Measurements from ENCODE around the gene RNU4-1. TPM values are rescaled to one million over a fixed set of nuclear protein-coding genes. Genes with fewer than 3 reads are reported as not detected.

The RNU4-1 gene
- total RNA-seq, 1 experiment from 2014 or later = 2,323 TPM

- no peak for TF ChIP-seq RAD21 (IDR thresholded peaks at IDR 0.05; ENCODE audit: low read depth)
- 0 out of 2 replicates have a peak, but pooled peaks have one; percentile 8 for TF ChIP-seq ZFX (IDR thresholded peaks at IDR 0.05)
- TF ChIP-seq CBX3 (IDR thresholded peaks at IDR 0.05; ENCODE audit: low read depth) = no peak
- TSS peak; percentile 95 for BruUV-seq (replicated peaks)
- Histone ChIP-seq H2AFZ (ENCODE audit: low read depth, low read length, poor library complexity, severe bottlenecking) (no peak overlapping the region), H3K9me3 (ENCODE audit: control insufficient read depth in 1 of 2, insufficient read depth in 1 of 2, low read depth in 1 of 2, low read length in 2 of 2) (no peaks in the 10 kb centered on the region), H3K4me2 (ENCODE audit: low read length) (peak overlapping the region; percentile 87), H4K20me1 (ENCODE audit: insufficient read depth) (no peaks in the 10 kb centered on the region), H3K4me3 (replicated peaks in 1 of 2; ENCODE audit: low read depth in 1 of 2, low read length in 2 of 2) (peak overlapping the region; percentile 65 to 70), H3K27me3 (ENCODE audit: insufficient read depth, low read length) (no peaks in the 10 kb centered on the region), H3K36me3 (ENCODE audit: control insufficient read depth in 1 of 2, insufficient read depth in 2 of 2, low read length in 2 of 2) (no peaks in the 10 kb centered on the region), H3K79me2 (ENCODE audit: insufficient read depth, low read length) (no peaks in the 10 kb centered on the region), H3K27ac (ENCODE audit: low read depth, low read length) (peak overlapping the region; percentile 55), H3K4me1 (ENCODE audit: control insufficient read depth in 1 of 2, insufficient read depth in 2 of 2, low read length in 2 of 2) (peaks cover 2 to 15% of the 10 kb centered on the region in 2 experiments; a peak in 1 of 4 replicates), H3K9me2 (ENCODE audit: insufficient read depth) (no peaks in the 10 kb centered on the region), H3K9ac (ENCODE audit: low read length) (peak overlapping the region; percentile 65)
- RAD21 ChIA-PET (ENCODE audit: low non-redundant PET in 1 of 2, low total read pairs in 2 of 2, uncharacterized antibody in 2 of 2, unreplicated experiment in 2 of 2) = no interaction called here
- POLR2A ChIA-PET = interaction anchor here (1.7 to 2.0 kb wide), 2 partner anchors 24 to 26 kb away, joined by 10 to 12 read pairs; partner anchors contain the start of genes RNU4-1 and RNU4-2
- CTCF ChIA-PET = interaction anchor here (0.7 to 1.2 kb wide), 2 partner anchors 15 to 332 kb away, joined by 3 to 6 read pairs; partner anchors contain the start of gene SIRT4
- no peak for ATAC-seq
- no peak for DNase-seq (ENCODE audit: low read depth, low spot score)
- intact Hi-C loops (cut with micrococcal nuclease) = no loop called here
These were observed 23.8 kb upstream of the RNU4-1 start for GRCh38 chr12:120316798-120317223.

DNA sequence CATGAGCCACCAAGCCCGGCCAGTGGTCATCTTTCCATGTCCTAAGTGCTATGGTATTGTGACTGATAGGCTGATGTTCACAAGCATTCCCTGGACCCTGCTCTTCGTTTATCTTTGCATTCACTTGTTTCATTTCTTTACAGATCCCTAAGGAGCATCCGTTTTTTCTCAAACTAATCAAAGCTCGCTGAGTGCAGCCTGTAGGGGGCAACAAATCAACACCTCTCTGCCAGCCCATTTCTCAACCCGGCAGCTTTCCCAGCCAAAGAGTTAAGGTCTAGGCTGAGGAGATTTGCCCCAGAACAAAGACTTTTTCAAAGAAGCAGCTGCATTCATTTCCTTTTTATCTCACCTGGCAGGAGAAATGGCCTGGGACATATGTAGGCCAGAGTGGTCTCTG lies 21.2 kb upstream of the RNU4-1 start:
- CTCF ChIA-PET = interaction anchor here (0.6 to 3.4 kb wide), 5 partner anchors 9 to 267 kb away, joined by 3 to 21 read pairs (median 4); partner anchors contain the start of genes POP5 and SIRT4
- no peak overlapping the region for H3K4me3 ChIP-seq (replicated peaks in 1 of 2; ENCODE audit: low read depth in 1 of 2, low read length in 2 of 2)
- ATAC-seq (peak; percentile 41), DNase-seq (ENCODE audit: low read depth, low spot score) (no peak)
- no peak overlapping the region for H3K9ac ChIP-seq (ENCODE audit: low read length)
- TF ChIP-seq, protein P1, sequence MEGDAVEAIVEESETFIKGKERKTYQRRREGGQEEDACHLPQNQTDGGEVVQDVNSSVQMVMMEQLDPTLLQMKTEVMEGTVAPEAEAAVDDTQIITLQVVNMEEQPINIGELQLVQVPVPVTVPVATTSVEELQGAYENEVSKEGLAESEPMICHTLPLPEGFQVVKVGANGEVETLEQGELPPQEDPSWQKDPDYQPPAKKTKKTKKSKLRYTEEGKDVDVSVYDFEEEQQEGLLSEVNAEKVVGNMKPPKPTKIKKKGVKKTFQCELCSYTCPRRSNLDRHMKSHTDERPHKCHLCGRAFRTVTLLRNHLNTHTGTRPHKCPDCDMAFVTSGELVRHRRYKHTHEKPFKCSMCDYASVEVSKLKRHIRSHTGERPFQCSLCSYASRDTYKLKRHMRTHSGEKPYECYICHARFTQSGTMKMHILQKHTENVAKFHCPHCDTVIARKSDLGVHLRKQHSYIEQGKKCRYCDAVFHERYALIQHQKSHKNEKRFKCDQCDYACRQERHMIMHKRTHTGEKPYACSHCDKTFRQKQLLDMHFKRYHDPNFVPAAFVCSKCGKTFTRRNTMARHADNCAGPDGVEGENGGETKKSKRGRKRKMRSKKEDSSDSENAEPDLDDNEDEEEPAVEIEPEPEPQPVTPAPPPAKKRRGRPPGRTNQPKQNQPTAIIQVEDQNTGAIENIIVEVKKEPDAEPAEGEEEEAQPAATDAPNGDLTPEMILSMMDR (IDR thresholded peaks at IDR 0.05 in 2 of 3, conservative IDR thresholded peaks at IDR 0.05 in 1 of 3; ENCODE audit: borderline replicate concordance in 1 of 3, insufficient read depth in 1 of 3, low read depth in 2 of 3, low read length in 2 of 3) = peak; percentile 41 to 75 (median 71); a peak in 5 of 6 replicates
- TF ChIP-seq CBX3 (IDR thresholded peaks at IDR 0.05; ENCODE audit: low read depth) = peak; percentile 54; the same call in 1 of the 2 replicates
- TF ChIP-seq POLR2AphosphoS5 (IDR thresholded peaks at IDR 0.05; ENCODE audit: low read depth, low read length) = no peak
- TF ChIP-seq RAD21 (IDR thresholded peaks at IDR 0.05; ENCODE audit: low read depth) = peak; percentile 32; the same call in 1 of the 2 replicates
- TF ChIP-seq CEBPB (IDR thresholded peaks at IDR 0.05; ENCODE audit: low read depth) = no peak
- H3K79me2 ChIP-seq (ENCODE audit: insufficient read depth, low read length) = no peaks in the 10 kb centered on the region
- H3K4me2 ChIP-seq (ENCODE audit: low read length) = no peak overlapping the region
- RAD21 ChIA-PET (ENCODE audit: low non-redundant PET in 1 of 2, low total read pairs in 2 of 2, uncharacterized antibody in 2 of 2, unreplicated experiment in 2 of 2) = interaction anchor here in 1 of 2 experiments (0.7 kb wide), 1 partner anchor 335 kb away, joined by 3 read pairs; no protein-coding TSS in a partner anchor
- intact Hi-C loops (cut with micrococcal nuclease) = no loop called here
- no peaks in the 10 kb centered on the region for H3K9me2 ChIP-seq (ENCODE audit: insufficient read depth)
- H2AFZ ChIP-seq (ENCODE audit: low read depth, low read length, poor library complexity, severe bottlenecking) = no peak overlapping the region
- no peak overlapping the region for H3K27ac ChIP-seq (ENCODE audit: low read depth, low read length)
- no peaks in the 10 kb centered on the region for H3K36me3 ChIP-seq (ENCODE audit: control insufficient read depth in 1 of 2, insufficient read depth in 2 of 2, low read length in 2 of 2)
- H3K9me3 ChIP-seq (ENCODE audit: control insufficient read depth in 1 of 2, insufficient read depth in 1 of 2, low read depth in 1 of 2, low read length in 2 of 2) = no peaks in the 10 kb centered on the region
- no peaks in the 10 kb centered on the region for H4K20me1 ChIP-seq (ENCODE audit: insufficient read depth)
- peaks cover 2 to 15% of the 10 kb centered on the region in 2 experiments; a peak in 1 of 4 replicates for H3K4me1 ChIP-seq (ENCODE audit: control insufficient read depth in 1 of 2, insufficient read depth in 2 of 2, low read length in 2 of 2)
- POLR2A ChIA-PET = interaction anchor here (1.3 to 1.8 kb wide), 2 partner anchors 21 to 23 kb away, joined by 6 to 7 read pairs; partner anchors contain the start of genes RNU4-1 and RNU4-2
- no TSS peak for BruUV-seq (replicated peaks)
- H3K27me3 ChIP-seq (ENCODE audit: insufficient read depth, low read length) = no peaks in the 10 kb centered on the region
